BLaER1 treated with 17β-estradiol and CSF1 and Interleukin-3, amounts not matched to agents 10 nM and 100 nM (cell line): ENCODE data around the gene PLEKHA5.
A peak's percentile ranks its signal among the peaks of the same experiment; 100 is the strongest.

ENCODE experiments used
- H3K27ac ChIP-seq, 11 experiments: shearing (Covaris generic); formaldehyde crosslinking; 2 replicates each; pipeline ENCODE4 v1.8.1; 2022
- H3K27me3 ChIP-seq, 11 experiments: shearing (Covaris generic); formaldehyde crosslinking; 2 replicates each; pipeline ENCODE4 v1.8.1; 2022
- H3K36me3 ChIP-seq, 11 experiments: shearing (Covaris generic); formaldehyde crosslinking; 2 replicates each; pipeline ENCODE4 v1.8.1; 2022
- H3K4me1 ChIP-seq, 10 experiments: shearing (Covaris generic); formaldehyde crosslinking; 2 replicates each; pipeline ENCODE4 v1.8.1; 2022
- H3K4me2 ChIP-seq, 11 experiments: shearing (Covaris generic); formaldehyde crosslinking; 2 replicates each; pipeline ENCODE4 v1.8.1; 2022
- H3K4me3 ChIP-seq, 10 experiments: shearing (Covaris generic); formaldehyde crosslinking; 2 replicates each; pipeline ENCODE4 v1.8.1; 2022
- H3K9ac ChIP-seq, 11 experiments: shearing (Covaris generic); formaldehyde crosslinking; 2 replicates each; pipeline ENCODE4 v1.8.1; 2022
- H3K9me3 ChIP-seq, 11 experiments: shearing (Covaris generic); formaldehyde crosslinking; replicated peaks in 1 of 11; 2 replicates each; pipeline ENCODE4 v1.8.1; 2022
- H4K20me1 ChIP-seq, 11 experiments: shearing (Covaris generic); formaldehyde crosslinking; 2 replicates each; pipeline ENCODE4 v1.8.1; 2022
- Cebpa-rat ChIP-seq, 11 experiments: shearing (Covaris generic); IDR thresholded peaks; 2 replicates each; pipeline ENCODE4 v1.8.1; 2022

The PLEKHA5 gene

DNA sequence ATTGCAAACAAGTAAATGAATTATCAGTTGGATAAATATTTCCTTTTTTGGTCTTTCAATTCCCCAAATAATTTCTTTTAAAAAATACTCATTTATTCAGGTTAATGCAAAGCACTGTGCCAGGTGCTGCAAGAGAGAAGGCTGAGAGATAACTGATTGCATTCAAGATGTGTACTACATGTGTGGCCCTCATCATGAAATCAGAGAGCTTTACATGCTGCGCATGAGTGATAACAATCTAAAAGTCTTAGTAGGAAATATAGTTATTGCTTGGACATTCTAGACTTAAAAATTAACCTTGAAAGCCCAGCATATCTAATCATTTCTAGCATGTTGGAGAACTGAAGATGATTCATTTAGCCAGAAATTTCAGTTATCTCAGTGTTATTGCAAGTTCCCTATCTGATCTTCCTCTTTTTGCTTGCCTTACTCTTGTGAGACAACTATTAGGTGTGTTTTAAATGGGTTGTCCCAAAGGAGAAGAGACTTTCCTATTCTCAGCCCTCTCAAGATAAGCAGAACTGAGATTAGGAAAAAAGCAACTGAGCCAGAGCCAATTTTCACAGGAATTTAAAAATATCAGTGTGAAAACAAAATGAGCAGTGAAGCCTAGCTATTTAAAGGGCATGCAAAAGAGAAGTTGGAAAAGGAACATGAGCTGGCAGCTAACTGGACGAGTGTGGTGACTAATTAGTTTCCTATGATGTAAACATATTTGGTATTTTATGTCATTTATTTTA, 60.9 kb downstream of the PLEKHA5 start:
- Histone ChIP-seq H3K4me3 (no peak overlapping the region), H3K4me1 (peaks cover 24 to 41% (median 39%) of the 10 kb centered on the region in 10 experiments), H3K9me3 (0 out of 22 replicates have a peak, but pooled peaks cover 0 to 5% (median 0%) of the 10 kb centered on the region in 11 experiments), H3K9ac (peak overlapping the region in 3 of 11 experiments; percentile 9 to 34 (median 15); a peak in 2 of 22 replicates), H3K36me3 (0 out of 22 replicates have a peak, but pooled peaks cover 0 to 6% (median 0%) of the 10 kb centered on the region in 11 experiments), H3K27ac (peak overlapping the region in 9 of 11 experiments; percentile 10 to 70 (median 60); a peak in 16 of 22 replicates), H3K27me3 (no peaks in the 10 kb centered on the region), H4K20me1 (0 out of 22 replicates have a peak, but pooled peaks cover 0 to 5% (median 0%) of the 10 kb centered on the region in 11 experiments), H3K4me2 (peak overlapping the region; percentile 19 to 88 (median 65))
- no peak for TF ChIP-seq Cebpa-rat (IDR thresholded peaks at IDR 0.05)

GRCh38 chr12:19191089-19191488, 61.6 kb downstream of the PLEKHA5 start:
- 0 out of 22 replicates have a peak, but pooled peaks cover 0 to 6% (median 0%) of the 10 kb centered on the region in 11 experiments for H3K36me3 ChIP-seq
- H3K9me3 ChIP-seq: 0 out of 22 replicates have a peak, but pooled peaks cover 0 to 5% (median 0%) of the 10 kb centered on the region in 11 experiments
- 0 out of 22 replicates have a peak, but pooled peaks cover 0 to 5% (median 0%) of the 10 kb centered on the region in 11 experiments for H4K20me1 ChIP-seq
- no peak overlapping the region; a peak in 1 of 22 replicates for H3K9ac ChIP-seq
- H3K27ac ChIP-seq: peak overlapping the region in 9 of 11 experiments; percentile 1 to 70 (median 60); a peak in 16 of 22 replicates
- no peak overlapping the region for H3K4me3 ChIP-seq
- H3K27me3 ChIP-seq: no peaks in the 10 kb centered on the region
- no peak for TF ChIP-seq Cebpa-rat (IDR thresholded peaks at IDR 0.05)
- H3K4me2 ChIP-seq: peak overlapping the region; percentile 19 to 88 (median 65); a peak in 21 of 22 replicates
- peaks cover 24 to 41% (median 39%) of the 10 kb centered on the region in 10 experiments for H3K4me1 ChIP-seq

DNA sequence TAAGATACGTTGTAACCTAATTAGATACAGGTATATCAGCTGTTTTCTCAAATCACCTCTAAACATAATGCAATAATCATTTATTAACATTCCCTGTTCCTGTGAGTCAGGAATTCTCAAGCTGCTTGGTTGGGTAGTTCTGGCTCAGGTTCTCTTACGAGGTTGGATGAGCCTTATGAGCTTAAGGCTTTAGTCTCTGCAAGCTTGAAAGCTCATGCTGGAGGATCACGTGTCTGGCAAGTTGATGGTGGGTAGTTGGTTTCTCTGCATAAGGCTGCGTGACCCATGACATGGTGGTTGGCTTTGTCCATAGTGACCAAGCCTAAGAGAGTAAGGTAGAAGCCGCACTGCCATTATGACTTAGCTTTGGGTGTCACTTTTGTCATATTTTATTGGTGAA, 62.0 kb downstream of the PLEKHA5 start:
- Histone ChIP-seq H3K9me3 (0 out of 22 replicates have a peak, but pooled peaks cover 0 to 5% (median 0%) of the 10 kb centered on the region in 11 experiments), H4K20me1 (0 out of 22 replicates have a peak, but pooled peaks cover 0 to 5% (median 0%) of the 10 kb centered on the region in 11 experiments), H3K27me3 (no peaks in the 10 kb centered on the region), H3K9ac (no peak overlapping the region), H3K36me3 (0 out of 22 replicates have a peak, but pooled peaks cover 0 to 6% (median 0%) of the 10 kb centered on the region in 11 experiments), H3K27ac (peak overlapping the region in 8 of 11 experiments; percentile 37 to 70 (median 60); a peak in 14 of 22 replicates), H3K4me2 (peak overlapping the region; percentile 19 to 88 (median 65); a peak in 20 of 22 replicates), H3K4me3 (no peak overlapping the region), H3K4me1 (peaks cover 24 to 41% (median 39%) of the 10 kb centered on the region in 10 experiments)
- TF ChIP-seq Cebpa-rat (IDR thresholded peaks at IDR 0.05): no peak

DNA sequence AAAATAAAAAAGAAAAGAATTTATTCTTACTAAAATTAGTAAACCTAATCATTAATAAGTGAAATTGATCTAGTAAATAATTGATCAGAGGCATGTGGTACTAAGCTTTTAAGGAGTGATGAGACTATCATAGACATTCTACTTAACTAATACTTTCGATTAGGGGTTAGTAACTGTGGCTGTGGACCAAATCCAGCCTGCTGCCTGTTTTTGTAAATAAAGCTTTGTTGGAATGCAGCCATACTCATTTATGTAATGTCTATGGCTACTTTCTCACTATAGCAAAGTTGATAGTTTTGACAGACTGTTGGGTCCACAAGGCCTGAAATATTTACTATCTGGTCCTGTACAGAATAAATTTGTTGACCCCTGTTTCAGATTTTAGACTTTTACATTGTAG, 63.2 kb downstream of the PLEKHA5 start:
- peaks cover 0 to 5% (median 0%) of the 10 kb centered on the region in 11 experiments; a peak in 1 of 22 replicates for H4K20me1 ChIP-seq
- H3K9me3 ChIP-seq: 0 out of 22 replicates have a peak, but pooled peaks cover 0 to 5% (median 0%) of the 10 kb centered on the region in 11 experiments
- H3K4me1 ChIP-seq: peaks cover 17 to 34% (median 32%) of the 10 kb centered on the region in 10 experiments
- no peak overlapping the region for H3K4me3 ChIP-seq
- H3K27ac ChIP-seq: no peak overlapping the region
- TF ChIP-seq Cebpa-rat (IDR thresholded peaks at IDR 0.05): no peak
- H3K27me3 ChIP-seq: no peaks in the 10 kb centered on the region
- 0 out of 22 replicates have a peak, but pooled peaks cover 0 to 6% (median 0%) of the 10 kb centered on the region in 11 experiments for H3K36me3 ChIP-seq
- no peak overlapping the region for H3K9ac ChIP-seq
- no peak overlapping the region for H3K4me2 ChIP-seq

DNA sequence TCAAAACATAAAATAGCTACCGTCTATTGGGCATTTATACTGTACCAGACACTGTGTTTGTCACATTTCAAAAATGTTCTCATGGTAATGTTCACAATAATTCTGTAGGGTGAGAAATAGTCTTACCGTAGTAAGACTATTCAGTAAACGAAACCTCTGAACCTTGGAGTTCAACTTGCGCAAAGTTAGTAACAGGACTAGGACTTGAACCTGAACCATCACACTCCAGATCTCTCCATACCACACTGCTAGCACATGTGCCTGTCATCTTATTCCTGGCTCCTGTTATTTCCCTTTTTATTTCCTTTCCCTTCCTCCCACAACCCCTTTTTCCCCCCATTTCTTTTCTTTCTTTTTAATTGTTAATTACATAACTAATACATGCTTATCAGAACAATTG, 65.4 kb downstream of the PLEKHA5 start:
- Histone ChIP-seq H4K20me1 (peaks cover 0 to 5% (median 0%) of the 10 kb centered on the region in 11 experiments; a peak in 1 of 22 replicates), H3K4me1 (peaks cover 17 to 21% (median 20%) of the 10 kb centered on the region in 10 experiments), H3K4me3 (no peak overlapping the region), H3K4me2 (no peak overlapping the region), H3K9ac (no peak overlapping the region), H3K9me3 (0 out of 22 replicates have a peak, but pooled peaks cover 0 to 5% (median 0%) of the 10 kb centered on the region in 11 experiments), H3K36me3 (0 out of 22 replicates have a peak, but pooled peaks cover 0 to 6% (median 0%) of the 10 kb centered on the region in 11 experiments), H3K27ac (no peak overlapping the region), H3K27me3 (no peaks in the 10 kb centered on the region)
- no peak for TF ChIP-seq Cebpa-rat (IDR thresholded peaks at IDR 0.05)

DNA sequence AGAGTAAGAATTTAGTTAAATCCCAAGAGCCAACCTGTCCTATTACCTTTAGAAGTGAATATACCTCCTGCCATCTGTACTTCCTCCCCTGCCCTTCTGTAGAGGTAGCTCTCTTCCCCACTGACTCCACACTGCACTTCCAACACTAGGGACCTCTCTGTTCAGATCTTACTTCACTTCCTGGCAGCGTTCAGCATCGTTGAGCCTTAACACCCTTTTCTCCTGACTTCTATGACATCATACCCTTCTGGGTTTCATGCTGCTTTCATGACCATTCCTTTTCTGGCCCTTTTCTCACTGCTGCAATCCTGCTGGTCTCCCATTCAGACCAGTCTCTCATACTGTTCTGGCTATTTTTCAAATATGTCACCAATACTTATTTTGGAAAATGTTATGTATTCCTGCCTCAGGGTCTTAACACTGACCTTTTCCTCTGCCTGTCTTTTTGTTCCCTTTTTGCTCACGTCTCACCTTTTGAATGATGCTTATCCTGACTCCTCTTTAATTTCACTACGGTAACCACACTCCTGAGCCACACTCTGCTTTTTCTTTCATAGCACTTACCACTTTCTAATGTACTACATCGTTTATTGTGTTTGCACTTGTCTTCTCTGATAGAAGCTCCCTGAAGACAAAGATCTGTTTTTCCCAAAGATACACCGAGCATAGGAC, 67.6 kb downstream of the PLEKHA5 start:
- no peak for TF ChIP-seq Cebpa-rat (IDR thresholded peaks at IDR 0.05)
- Histone ChIP-seq H3K36me3 (0 out of 22 replicates have a peak, but pooled peaks cover 0 to 6% (median 0%) of the 10 kb centered on the region in 11 experiments), H3K27ac (no peak overlapping the region), H3K4me2 (no peak overlapping the region), H3K27me3 (no peaks in the 10 kb centered on the region), H3K9ac (no peak overlapping the region), H3K4me3 (no peak overlapping the region), H3K9me3 (0 out of 22 replicates have a peak, but pooled peaks cover 0 to 5% (median 0%) of the 10 kb centered on the region in 11 experiments), H4K20me1 (no peaks in the 10 kb centered on the region; a peak in 1 of 22 replicates), H3K4me1 (peaks cover 0 to 4% (median 0%) of the 10 kb centered on the region in 10 experiments; a peak in 1 of 20 replicates)

GRCh38 chr12:19198272-19198671, 68.7 kb downstream of the PLEKHA5 start:
- 0 out of 20 replicates have a peak, but pooled peaks cover 0 to 4% (median 0%) of the 10 kb centered on the region in 10 experiments for H3K4me1 ChIP-seq
- no peaks in the 10 kb centered on the region; a peak in 1 of 22 replicates for H4K20me1 ChIP-seq
- 0 out of 22 replicates have a peak, but pooled peaks cover 0 to 5% (median 0%) of the 10 kb centered on the region in 11 experiments for H3K9me3 ChIP-seq
- no peak overlapping the region for H3K27ac ChIP-seq
- TF ChIP-seq Cebpa-rat (IDR thresholded peaks at IDR 0.05): no peak
- H3K27me3 ChIP-seq: no peaks in the 10 kb centered on the region
- H3K36me3 ChIP-seq: 0 out of 22 replicates have a peak, but pooled peaks cover 0 to 6% (median 0%) of the 10 kb centered on the region in 11 experiments
- no peak overlapping the region for H3K4me3 ChIP-seq
- H3K4me2 ChIP-seq: no peak overlapping the region
- no peak overlapping the region for H3K9ac ChIP-seq

DNA sequence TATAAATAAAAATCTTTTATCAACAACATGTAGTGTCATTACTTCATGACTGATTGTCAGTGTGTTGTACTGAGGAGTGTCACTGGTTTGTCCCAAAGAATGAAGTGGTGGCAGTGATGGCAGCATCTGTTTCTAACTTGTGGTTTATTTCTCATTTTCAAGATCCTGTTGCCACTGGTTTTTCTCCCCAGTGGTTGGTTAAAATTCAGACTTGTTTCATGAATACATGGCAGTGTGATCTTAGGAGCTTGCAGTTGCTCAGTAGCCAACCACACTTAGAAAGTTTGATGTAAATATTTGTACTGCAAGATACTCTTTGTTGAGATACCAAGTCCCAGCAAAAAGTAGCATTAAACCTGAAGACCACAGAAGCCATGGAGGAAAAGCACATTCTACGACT, 69.8 kb downstream of the PLEKHA5 start:
- Histone ChIP-seq H3K4me3 (no peak overlapping the region), H4K20me1 (no peaks in the 10 kb centered on the region; a peak in 1 of 22 replicates), H3K4me1 (0 out of 20 replicates have a peak, but pooled peaks cover 0 to 4% (median 0%) of the 10 kb centered on the region in 10 experiments), H3K27me3 (no peaks in the 10 kb centered on the region), H3K4me2 (no peak overlapping the region), H3K9me3 (no peaks in the 10 kb centered on the region), H3K27ac (no peak overlapping the region), H3K9ac (no peak overlapping the region), H3K36me3 (no peaks in the 10 kb centered on the region)
- TF ChIP-seq Cebpa-rat (IDR thresholded peaks at IDR 0.05): no peak
